IMR-90 (cell line): ENCODE data around the gene KATNIP. TPM values are rescaled to one million over a fixed set of nuclear protein-coding genes. Genes with fewer than 3 reads are reported as not detected.

Source experiments
- ATAC-seq: fragments of 200-7000 bp; cut with Tn5 transposase; 2 replicates; pipeline ENCODE4 v1.9.1; 2020; ENCODE audit warnings: low read depth, mild to moderate bottlenecking, moderate library complexity
- BruUV-seq: library from RNA; stranded (reverse); fragments of 400-500 nt; replicated peaks from 2 replicates; lab custom pipeline; 2021; lab: Mats Ljungman, UMichigan
- CTCF ChIA-PET: fragments of 300-600 bp; formaldehyde crosslinking; extraction: SDS; loops from one replicate; lab custom pipeline; 2021; ENCODE audit warnings: antibody characterized with exemption; lab: Yijun Ruan, JAX
- POLR2A ChIA-PET: fragments of 300-600 bp; sonication (Branson Sonifier 250); formaldehyde crosslinking; loops from one replicate; lab custom pipeline; 2022; ENCODE audit warnings: antibody characterized with exemption; ENCODE audit not compliant: unreplicated experiment; lab: Charles Lee
- DNase-seq: peaks from one replicate; pipeline ENCODE4 v3.0.0; 2013
- H2AFZ ChIP-seq: replicated peaks from 2 replicates; pipeline ENCODE3; 2013; ENCODE audit warnings: low read length, mild to moderate bottlenecking; ENCODE audit not compliant: poor library complexity
- H2AK5ac ChIP-seq: 2 replicates; pipeline ENCODE4 v1.6.1; 2013; ENCODE audit warnings: low read depth, low read length, inconsistent platforms
- H2AK9ac ChIP-seq: replicated peaks from 2 replicates; pipeline ENCODE3; 2013; ENCODE audit warnings: mild to moderate bottlenecking, low read depth, low read length, moderate library complexity; ENCODE audit not compliant: poor library complexity
- H2BK120ac ChIP-seq: 2 replicates; pipeline ENCODE4 v1.6.1; 2013; ENCODE audit warnings: low read depth, low read length, inconsistent platforms
- H2BK15ac ChIP-seq: 3 replicates; pipeline ENCODE4 v1.6.1; 2013; ENCODE audit warnings: low read depth, low read length, inconsistent platforms
- H2BK20ac ChIP-seq: 2 replicates; pipeline ENCODE4 v1.6.1; 2013; ENCODE audit warnings: low read depth, mild to moderate bottlenecking, inconsistent platforms, low read length, moderate library complexity
- H2BK5ac ChIP-seq: 2 replicates; pipeline ENCODE4 v1.6.1; 2013; ENCODE audit warnings: mild to moderate bottlenecking, low read depth, low read length, inconsistent platforms; ENCODE audit not compliant: poor library complexity, severe bottlenecking
- H3K14ac ChIP-seq: replicated peaks from 2 replicates; pipeline ENCODE4 v1.6.1; 2013; ENCODE audit warnings: low read depth, low read length, inconsistent platforms
- H3K18ac ChIP-seq: 2 replicates; pipeline ENCODE4 v1.6.1; 2013; ENCODE audit warnings: low read depth, low read length, control low read depth
- H3K23ac ChIP-seq: 2 replicates; pipeline ENCODE4 v1.6.1; 2013; ENCODE audit warnings: low read depth, low read length, inconsistent platforms
- H3K27ac ChIP-seq: 2 replicates; pipeline ENCODE4 v1.5.1; 2013; ENCODE audit warnings: mild to moderate bottlenecking, control low read depth, low read length; ENCODE audit not compliant: insufficient read depth
- H3K27me3 ChIP-seq: 2 replicates; pipeline ENCODE4 v1.6.1; 2013; ENCODE audit warnings: low read length; ENCODE audit not compliant: control insufficient read depth, insufficient read depth
- H3K36me3 ChIP-seq: 2 replicates; pipeline ENCODE4 v1.6.1; 2013; ENCODE audit warnings: low read length, mixed read lengths; ENCODE audit not compliant: control insufficient read depth, insufficient read depth
- H3K4ac ChIP-seq: 2 replicates; pipeline ENCODE4 v1.6.1; 2013; ENCODE audit warnings: low read depth, low read length, inconsistent platforms
- H3K4me1 ChIP-seq: 2 replicates; pipeline ENCODE4 v1.6.1; 2013; ENCODE audit warnings: low read length, mixed read lengths; ENCODE audit not compliant: control insufficient read depth, insufficient read depth
- H3K4me2 ChIP-seq: 2 replicates; pipeline ENCODE4 v1.6.1; 2013; ENCODE audit warnings: low read depth, mild to moderate bottlenecking, control low read depth, low read length, moderate library complexity
- H3K4me3 ChIP-seq: 2 replicates; pipeline ENCODE4 v1.5.1; 2013; ENCODE audit warnings: low read depth, mild to moderate bottlenecking, control low read depth, low read length, moderate library complexity; ENCODE audit not compliant: insufficient read depth
- H3K56ac ChIP-seq: 2 replicates; pipeline ENCODE4 v1.6.1; 2013; ENCODE audit warnings: low read length, inconsistent platforms; ENCODE audit not compliant: insufficient read depth; ENCODE audit errors: extremely low read depth
- H3K79me1 ChIP-seq, 2 experiments: 2 replicates each; pipeline ENCODE4 v1.6.1; 2013; ENCODE audit warnings: low read length in 2 of 2, inconsistent platforms in 1 of 2, low read depth in 1 of 2
- H3K9ac ChIP-seq: 2 replicates; pipeline ENCODE4 v1.6.1; 2013; ENCODE audit warnings: low read depth, low read length, control low read depth
- H3K9me1 ChIP-seq: 2 replicates; pipeline ENCODE4 v1.6.1; 2013; ENCODE audit warnings: low read length, inconsistent platforms; ENCODE audit not compliant: insufficient read depth
- H3K9me3 ChIP-seq: 2 replicates; pipeline ENCODE4 v1.6.1; 2013; ENCODE audit warnings: low read length; ENCODE audit not compliant: control insufficient read depth, insufficient read depth
- H4K20me1 ChIP-seq: 2 replicates; pipeline ENCODE4 v1.6.1; 2013; ENCODE audit warnings: low read length, inconsistent platforms; ENCODE audit not compliant: insufficient read depth
- H4K5ac ChIP-seq: 2 replicates; pipeline ENCODE4 v1.6.1; 2013; ENCODE audit warnings: mild to moderate bottlenecking, low read depth, low read length, control low read depth
- H4K8ac ChIP-seq, 2 experiments: 2 replicates each; pipeline ENCODE4 v1.6.1; 2013; ENCODE audit warnings: low read depth in 2 of 2, low read length in 2 of 2, control low read depth in 1 of 2, inconsistent platforms in 1 of 2
- H4K91ac ChIP-seq: 2 replicates; pipeline ENCODE4 v1.6.1; 2013; ENCODE audit warnings: low read depth, low read length, inconsistent platforms; ENCODE audit not compliant: insufficient read depth
- BHLHE40 ChIP-seq: fragments of 150-350 bp; IDR thresholded peaks from 2 replicates; pipeline ENCODE4 v1.6.1; 2016; ENCODE audit warnings: mild to moderate bottlenecking, low read depth, low read length
- MXI1 ChIP-seq: IDR thresholded peaks from 2 replicates; pipeline ENCODE4 v1.6.1; 2012; ENCODE audit warnings: low read depth, mild to moderate bottlenecking, low read length, moderate library complexity, borderline replicate concordance
- WGBS, 2 experiments: methylation state at CpG; one replicate each; pipeline versions ENCODE4 v1.1.5 to v1.1.7; 2013; ENCODE audit warnings: missing lambda C conversion rate in 2 of 2; ENCODE audit not compliant: insufficient read length in 1 of 2; ENCODE audit errors: extremely low coverage in 2 of 2; 5-methylcytosine and 5-hydroxymethylcytosine counted together
- dilution Hi-C: fragments of 300-500 bp; cut with HindIII; formaldehyde crosslinking; loops from one replicate; pipeline ENCODE4 v1.14.3; 2018; ENCODE audit warnings: low sequenced_read_pairs; ENCODE audit not compliant: unreplicated experiment
- in situ Hi-C: fragments of 300-500 bp; cut with MboI; formaldehyde crosslinking; loops from 3 replicates; pipeline ENCODE4 v1.14.3; 2019; ENCODE audit warnings: low sequenced_read_pairs, inconsistent platforms, mixed read lengths
- intact Hi-C: fragments of 100-400 bp; cut with micrococcal nuclease; formaldehyde crosslinking; loops from 2 replicates; pipeline ENCODE4 v1.10.0; 2022
- polyA plus RNA-seq, 3 experiments: library from polyadenylated mRNA; depleted of rRNA; stranded (reverse); fragments of >200 nt; gene quantifications; 2 replicates each; pipeline ENCODE4 v1.2.3, GENCODE V29; 2012; ENCODE audit warnings: low replicate concordance in 1 of 3
- total RNA-seq: library from RNA; depleted of rRNA; stranded (reverse); fragments of >200 nt; gene quantifications from 2 replicates; pipeline ENCODE4 v1.2.3, GENCODE V29; 2012
- TF ChIP-seq, protein P1 (sequence below): fragments of 150-350 bp; IDR thresholded peaks from 2 replicates; pipeline ENCODE4 v1.6.1; 2016; ENCODE audit warnings: low read depth, mild to moderate bottlenecking, low read length, moderate library complexity, borderline replicate concordance

KATNIP gene
- total and polyA plus RNA-seq, 2 of the 4 experiments (the other 2 are of a cell fraction): 16.7 to 18.6 TPM

GRCh38 chr16:27558434-27558833 lies 8.5 kb downstream of the KATNIP start:
- Histone ChIP-seq H2BK20ac (no peak overlapping the region), H4K20me1 (peaks cover 4% of the 10 kb centered on the region; the same call in 1 of the 2 replicates), H3K36me3 (no peaks in the 10 kb centered on the region), H3K56ac (no peak overlapping the region), H3K4me2 (no peak overlapping the region), H3K18ac (no peak overlapping the region), H3K9me3 (no peaks in the 10 kb centered on the region), H4K8ac (no peak overlapping the region), H3K14ac (no peak overlapping the region), H4K91ac (no peak overlapping the region), H2BK120ac (no peak overlapping the region), H3K9me1 (peaks cover 6% of the 10 kb centered on the region; the same call in 1 of the 2 replicates), H3K23ac (no peak overlapping the region), H3K4me3 (no peak overlapping the region), H3K27me3 (no peaks in the 10 kb centered on the region), H3K79me1 (peaks cover 19 to 44% of the 10 kb centered on the region in 2 experiments), H3K9ac (no peak overlapping the region), H2AK9ac (no peak overlapping the region), H3K4ac (no peak overlapping the region), H2AK5ac (no peak overlapping the region; the same call in 1 of the 2 replicates), H2BK5ac (no peak overlapping the region), H3K4me1 (no peaks in the 10 kb centered on the region), H2AFZ (no peak overlapping the region), H3K27ac (no peak overlapping the region), H2BK15ac (no peak overlapping the region), H4K5ac (no peak overlapping the region)
- POLR2A ChIA-PET: no interaction called here
- BruUV-seq: no TSS peak
- intact Hi-C loops (no loop called here), dilution Hi-C loops (no loop called here), in situ Hi-C loops (no loop called here)
- CTCF ChIA-PET: no interaction called here
- WGBS, 2 experiments: no CpG with 5 or more reads among the region's 3 CpGs
- TF ChIP-seq BHLHE40: no peak
- TF ChIP-seq, protein P1, sequence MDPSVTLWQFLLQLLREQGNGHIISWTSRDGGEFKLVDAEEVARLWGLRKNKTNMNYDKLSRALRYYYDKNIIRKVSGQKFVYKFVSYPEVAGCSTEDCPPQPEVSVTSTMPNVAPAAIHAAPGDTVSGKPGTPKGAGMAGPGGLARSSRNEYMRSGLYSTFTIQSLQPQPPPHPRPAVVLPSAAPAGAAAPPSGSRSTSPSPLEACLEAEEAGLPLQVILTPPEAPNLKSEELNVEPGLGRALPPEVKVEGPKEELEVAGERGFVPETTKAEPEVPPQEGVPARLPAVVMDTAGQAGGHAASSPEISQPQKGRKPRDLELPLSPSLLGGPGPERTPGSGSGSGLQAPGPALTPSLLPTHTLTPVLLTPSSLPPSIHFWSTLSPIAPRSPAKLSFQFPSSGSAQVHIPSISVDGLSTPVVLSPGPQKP: no peak
- TF ChIP-seq MXI1: no peak
- DNase-seq: peak; percentile 15
- ATAC-seq: peak; percentile 44; the same call in 1 of the 2 replicates
